ENCODE measurements around the gene TBR1.
A peak's percentile ranks its signal among the peaks of the same experiment; 100 is the strongest.

TBR1 gene

DNA sequence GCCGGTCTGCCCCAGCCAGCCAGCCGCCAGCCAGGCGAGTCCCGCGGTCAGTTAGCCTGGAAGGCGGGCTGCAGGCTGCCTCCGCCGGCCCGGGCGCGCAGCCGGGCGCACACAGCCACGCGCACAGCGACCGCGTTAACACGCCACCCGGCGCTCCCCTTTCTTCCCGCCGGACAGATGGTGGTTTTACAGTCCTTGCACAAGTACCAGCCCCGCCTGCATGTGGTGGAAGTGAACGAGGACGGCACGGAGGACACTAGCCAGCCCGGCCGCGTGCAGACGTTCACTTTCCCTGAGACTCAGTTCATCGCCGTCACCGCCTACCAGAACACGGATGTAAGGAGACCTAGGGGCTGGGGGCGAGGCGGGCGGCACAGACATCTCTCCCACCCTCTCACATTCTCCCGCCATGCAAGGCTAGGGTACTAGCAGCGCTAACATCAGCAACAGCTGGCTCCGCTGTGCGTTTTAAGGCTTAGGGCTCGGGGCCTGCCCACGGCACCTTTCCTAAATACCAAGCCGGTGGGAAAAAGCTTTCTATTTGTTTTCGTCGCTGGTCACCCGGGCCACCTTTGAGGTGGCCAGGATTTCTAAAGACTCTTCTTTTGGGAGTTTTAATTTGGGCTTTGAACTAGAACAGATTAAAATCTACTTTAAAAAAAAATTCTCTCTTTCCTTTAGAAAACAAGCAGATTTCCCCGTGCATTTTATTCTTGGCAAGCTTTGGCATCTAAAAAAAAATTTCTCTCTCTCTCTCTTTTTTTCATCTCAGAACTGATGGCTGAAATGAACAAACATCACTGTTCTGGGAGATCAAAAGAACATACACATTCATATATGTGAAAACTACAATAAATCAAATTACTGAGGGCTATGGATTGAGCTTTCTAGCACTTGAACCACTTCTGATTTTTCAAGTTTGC, 2.9 kb downstream of the TBR1 start:
- TF ChIP-seq, protein P1, sequence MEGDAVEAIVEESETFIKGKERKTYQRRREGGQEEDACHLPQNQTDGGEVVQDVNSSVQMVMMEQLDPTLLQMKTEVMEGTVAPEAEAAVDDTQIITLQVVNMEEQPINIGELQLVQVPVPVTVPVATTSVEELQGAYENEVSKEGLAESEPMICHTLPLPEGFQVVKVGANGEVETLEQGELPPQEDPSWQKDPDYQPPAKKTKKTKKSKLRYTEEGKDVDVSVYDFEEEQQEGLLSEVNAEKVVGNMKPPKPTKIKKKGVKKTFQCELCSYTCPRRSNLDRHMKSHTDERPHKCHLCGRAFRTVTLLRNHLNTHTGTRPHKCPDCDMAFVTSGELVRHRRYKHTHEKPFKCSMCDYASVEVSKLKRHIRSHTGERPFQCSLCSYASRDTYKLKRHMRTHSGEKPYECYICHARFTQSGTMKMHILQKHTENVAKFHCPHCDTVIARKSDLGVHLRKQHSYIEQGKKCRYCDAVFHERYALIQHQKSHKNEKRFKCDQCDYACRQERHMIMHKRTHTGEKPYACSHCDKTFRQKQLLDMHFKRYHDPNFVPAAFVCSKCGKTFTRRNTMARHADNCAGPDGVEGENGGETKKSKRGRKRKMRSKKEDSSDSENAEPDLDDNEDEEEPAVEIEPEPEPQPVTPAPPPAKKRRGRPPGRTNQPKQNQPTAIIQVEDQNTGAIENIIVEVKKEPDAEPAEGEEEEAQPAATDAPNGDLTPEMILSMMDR (conservative IDR thresholded peaks at IDR 0.05; ENCODE audit: low read length) = no peak
- peak; percentile 16 for DNase-seq (ENCODE audit: low read depth)
- H3K4me3 ChIP-seq (ENCODE audit: low read length) = peak overlapping the region; percentile 17; the same call in 1 of the 2 replicates

DNA sequence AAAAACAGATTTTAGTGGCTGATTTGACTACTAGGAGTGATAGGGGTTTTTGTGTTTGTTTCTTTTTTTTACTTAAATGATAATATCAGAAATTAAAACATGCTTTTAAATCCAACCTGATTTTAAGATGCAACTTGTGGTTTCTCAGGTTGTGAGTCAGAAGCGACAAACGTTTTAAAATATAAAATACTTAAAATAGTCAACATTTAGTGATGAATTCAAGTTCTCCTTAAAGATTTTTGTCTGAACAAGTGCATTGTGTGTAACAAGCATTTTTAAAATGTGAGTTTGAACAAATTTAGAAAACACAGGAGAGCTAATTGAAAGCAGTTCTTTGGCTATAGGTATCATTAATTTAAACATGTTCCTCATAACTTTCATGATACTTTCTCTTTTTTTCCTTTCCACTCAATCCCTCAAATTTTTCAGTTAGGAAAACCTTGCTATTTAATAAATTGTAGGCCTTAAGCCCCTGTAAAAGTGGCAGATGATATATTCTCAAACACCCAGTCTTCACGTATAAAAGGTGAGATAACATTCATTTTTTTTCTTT, 3.6 kb downstream of the TBR1 start:
- no peak for DNase-seq (ENCODE audit: low read depth)
- TF ChIP-seq, protein P1 (conservative IDR thresholded peaks at IDR 0.05; ENCODE audit: low read length) = no peak
- no peak overlapping the region for H3K4me3 ChIP-seq (ENCODE audit: low read length)

DNA sequence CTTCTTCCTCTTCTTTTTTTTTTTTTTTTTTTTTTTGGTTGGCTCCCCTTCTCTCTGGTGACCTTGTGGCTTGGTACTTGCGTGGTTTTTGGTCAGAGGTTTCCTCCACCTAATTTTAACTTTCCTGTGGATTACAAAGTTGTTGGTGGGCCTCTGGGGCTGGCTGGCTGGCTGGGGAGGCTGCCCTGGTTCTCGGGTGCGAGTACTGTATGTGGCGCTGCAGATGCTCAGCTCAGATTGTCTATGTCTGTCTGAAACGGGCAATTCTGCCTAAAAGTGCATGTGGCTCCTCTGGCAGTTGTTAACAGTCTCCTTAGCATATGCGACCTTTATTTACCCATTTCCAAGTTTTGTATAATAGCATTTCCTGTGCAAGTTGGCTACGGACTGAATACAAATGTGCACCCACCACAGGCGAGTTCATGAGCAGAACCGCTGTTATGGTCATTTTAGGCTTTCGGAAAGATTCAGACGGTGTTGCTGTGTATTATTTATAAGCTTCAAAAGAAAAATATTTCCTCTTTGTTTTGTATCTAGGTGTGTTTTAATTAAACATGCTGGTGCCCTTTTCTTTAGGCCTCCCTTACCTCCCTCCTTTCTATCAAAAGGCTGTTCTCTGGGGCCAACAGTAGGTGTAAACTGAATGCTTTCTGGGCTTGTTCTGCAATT, 4.4 kb downstream of the TBR1 start:
- no peak for DNase-seq (ENCODE audit: low read depth)
- TF ChIP-seq, protein P1 (conservative IDR thresholded peaks at IDR 0.05; ENCODE audit: low read length) = no peak
- no peak overlapping the region for H3K4me3 ChIP-seq (ENCODE audit: low read length)

DNA sequence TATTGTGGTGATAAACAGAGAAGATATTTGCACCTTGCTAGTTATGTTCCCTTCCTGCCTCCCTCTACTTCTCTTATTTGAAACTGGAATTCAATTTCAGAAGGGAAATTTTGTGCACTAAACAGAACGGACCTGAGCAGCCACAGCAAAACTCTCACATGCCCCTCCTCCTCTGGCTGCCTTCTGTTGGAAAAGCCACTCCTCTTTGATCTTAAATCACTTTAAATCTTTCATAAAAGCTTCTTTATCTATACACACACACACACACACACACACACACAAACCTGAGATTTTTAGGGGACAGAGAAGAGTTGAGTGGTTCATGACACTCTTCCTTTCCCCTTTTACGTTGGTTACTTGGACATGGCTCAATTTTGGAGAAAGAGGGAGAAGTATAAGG, 5.6 kb downstream of the TBR1 start:
- TF ChIP-seq, protein P1 (conservative IDR thresholded peaks at IDR 0.05; ENCODE audit: low read length) = no peak
- no peak overlapping the region for H3K4me3 ChIP-seq (ENCODE audit: low read length)
- DNase-seq (ENCODE audit: low read depth) = no peak

DNA sequence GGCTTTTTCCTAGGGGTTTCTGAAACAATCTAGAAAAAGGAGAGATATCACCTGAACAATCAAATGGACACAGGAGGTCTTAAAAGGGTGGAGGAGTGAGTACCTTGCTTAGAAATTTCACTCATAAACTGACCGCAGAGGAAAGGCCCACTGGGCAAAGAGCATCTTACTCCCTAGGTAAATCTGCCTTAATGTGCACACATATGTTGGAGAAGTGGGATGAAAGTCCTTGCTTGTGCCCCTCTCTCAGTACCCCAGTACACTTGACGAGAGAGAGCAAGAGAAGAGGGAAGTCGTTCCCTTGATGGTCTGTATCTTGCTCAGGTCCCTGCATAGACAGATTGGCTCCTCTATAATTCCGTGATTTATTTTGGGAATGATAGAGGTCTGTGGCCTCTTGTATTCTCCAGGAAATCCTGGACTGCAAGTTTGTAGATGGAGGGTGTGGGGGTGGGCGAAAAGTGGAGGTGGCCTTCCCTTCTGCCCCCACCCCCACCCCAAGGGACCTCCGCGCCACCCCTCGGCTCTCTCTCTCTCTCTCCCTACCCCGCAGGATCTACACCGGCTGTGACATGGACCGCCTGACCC, 6.8 kb downstream of the TBR1 start:
- H3K4me3 ChIP-seq (ENCODE audit: low read length) = no peak overlapping the region
- TF ChIP-seq, protein P1 (conservative IDR thresholded peaks at IDR 0.05; ENCODE audit: low read length) = no peak
- no peak for DNase-seq (ENCODE audit: low read depth)

DNA sequence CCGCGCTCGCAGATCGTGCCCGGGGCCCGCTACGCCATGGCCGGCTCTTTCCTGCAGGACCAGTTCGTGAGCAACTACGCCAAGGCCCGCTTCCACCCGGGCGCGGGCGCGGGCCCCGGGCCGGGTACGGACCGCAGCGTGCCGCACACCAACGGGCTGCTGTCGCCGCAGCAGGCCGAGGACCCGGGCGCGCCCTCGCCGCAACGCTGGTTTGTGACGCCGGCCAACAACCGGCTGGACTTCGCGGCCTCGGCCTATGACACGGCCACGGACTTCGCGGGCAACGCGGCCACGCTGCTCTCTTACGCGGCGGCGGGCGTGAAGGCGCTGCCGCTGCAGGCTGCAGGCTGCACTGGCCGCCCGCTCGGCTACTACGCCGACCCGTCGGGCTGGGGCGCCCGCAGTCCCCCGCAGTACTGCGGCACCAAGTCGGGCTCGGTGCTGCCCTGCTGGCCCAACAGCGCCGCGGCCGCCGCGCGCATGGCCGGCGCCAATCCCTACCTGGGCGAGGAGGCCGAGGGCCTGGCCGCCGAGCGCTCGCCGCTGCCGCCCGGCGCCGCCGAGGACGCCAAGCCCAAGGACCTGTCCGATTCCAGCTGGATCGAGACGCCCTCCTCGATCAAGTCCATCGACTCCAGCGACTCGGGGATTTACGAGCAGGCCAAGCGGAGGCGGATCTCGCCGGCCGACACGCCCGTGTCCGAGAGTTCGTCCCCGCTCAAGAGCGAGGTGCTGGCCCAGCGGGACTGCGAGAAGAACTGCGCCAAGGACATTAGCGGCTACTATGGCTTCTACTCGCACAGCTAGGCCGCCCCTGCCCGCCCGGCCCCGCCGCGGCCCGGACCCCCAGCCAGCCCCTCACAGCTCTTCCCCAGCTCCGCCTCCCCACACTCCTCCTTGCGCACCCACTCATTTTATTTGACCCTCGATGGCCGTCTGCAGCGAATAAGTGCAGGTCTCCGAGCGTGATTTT, 7.6 kb downstream of the TBR1 start:
- H3K4me3 ChIP-seq (ENCODE audit: low read length) = no peak overlapping the region; the same call in 1 of the 2 replicates
- DNase-seq (ENCODE audit: low read depth) = no peak
- TF ChIP-seq, protein P1 (conservative IDR thresholded peaks at IDR 0.05; ENCODE audit: low read length) = no peak

Data from AG10803 (cell line).